ENCODE results near the gene SMIM45.

Gene SMIM45

DNA sequence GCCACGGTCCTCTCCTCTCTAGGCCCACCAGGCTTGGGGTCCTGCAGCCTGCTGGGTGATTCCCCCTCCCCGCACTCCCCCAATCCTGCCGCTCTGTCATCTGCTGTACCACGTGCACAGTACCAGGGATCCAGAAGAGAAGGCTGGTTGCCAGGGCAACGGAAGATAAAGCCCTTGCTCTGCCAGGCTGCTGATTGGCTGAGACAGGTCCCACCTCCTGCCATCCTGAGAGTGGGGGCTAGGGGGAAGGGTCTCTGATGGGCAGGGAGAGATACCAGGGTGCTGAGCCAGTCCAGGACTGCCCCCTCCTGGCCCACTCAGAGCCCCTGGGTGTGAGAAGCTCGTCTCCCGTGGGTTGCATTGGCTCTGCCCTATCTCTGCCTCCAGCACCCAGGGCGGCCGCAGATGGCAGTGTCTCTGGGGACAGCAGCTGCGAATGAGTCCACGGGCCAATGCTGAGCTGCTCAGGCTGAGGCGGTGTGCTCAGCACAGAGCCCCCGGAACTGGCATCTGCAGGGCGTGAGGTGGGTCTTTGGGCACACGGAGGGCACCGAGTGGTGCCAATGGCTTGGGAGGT, at the start of gene SMIM45:
SMIM45 (plus strand) TSS at position 253 of the 577 bp plus-strand sequence.
- no peak for DNase-seq (ENCODE audit: low spot score)

DNA sequence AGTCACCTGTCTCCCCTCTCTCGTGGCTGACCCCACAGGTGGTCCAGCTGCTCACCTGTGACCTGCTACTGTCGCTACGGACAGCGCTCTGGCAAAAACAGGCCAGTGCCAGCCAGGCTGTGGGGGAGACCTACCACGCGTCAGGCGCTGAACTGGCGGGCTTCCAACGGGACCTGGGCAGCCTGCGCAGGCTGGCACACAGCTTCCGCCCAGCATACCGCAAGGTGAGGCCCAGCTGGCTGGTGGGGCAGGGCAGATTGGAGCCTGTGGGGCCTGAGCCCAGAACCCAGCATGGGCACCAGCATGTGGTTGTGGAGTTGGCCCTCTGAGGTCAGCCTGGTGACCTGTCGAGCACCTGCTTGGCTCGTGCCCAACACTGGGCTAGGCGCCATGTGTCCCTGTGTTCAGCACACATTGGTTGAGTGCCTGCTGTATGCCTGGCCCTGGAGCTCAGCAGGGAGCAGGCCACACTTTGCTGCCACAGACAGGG, 49.0 kb upstream of the SMIM45 start:
- no peak for DNase-seq (ENCODE audit: low spot score)

DNA sequence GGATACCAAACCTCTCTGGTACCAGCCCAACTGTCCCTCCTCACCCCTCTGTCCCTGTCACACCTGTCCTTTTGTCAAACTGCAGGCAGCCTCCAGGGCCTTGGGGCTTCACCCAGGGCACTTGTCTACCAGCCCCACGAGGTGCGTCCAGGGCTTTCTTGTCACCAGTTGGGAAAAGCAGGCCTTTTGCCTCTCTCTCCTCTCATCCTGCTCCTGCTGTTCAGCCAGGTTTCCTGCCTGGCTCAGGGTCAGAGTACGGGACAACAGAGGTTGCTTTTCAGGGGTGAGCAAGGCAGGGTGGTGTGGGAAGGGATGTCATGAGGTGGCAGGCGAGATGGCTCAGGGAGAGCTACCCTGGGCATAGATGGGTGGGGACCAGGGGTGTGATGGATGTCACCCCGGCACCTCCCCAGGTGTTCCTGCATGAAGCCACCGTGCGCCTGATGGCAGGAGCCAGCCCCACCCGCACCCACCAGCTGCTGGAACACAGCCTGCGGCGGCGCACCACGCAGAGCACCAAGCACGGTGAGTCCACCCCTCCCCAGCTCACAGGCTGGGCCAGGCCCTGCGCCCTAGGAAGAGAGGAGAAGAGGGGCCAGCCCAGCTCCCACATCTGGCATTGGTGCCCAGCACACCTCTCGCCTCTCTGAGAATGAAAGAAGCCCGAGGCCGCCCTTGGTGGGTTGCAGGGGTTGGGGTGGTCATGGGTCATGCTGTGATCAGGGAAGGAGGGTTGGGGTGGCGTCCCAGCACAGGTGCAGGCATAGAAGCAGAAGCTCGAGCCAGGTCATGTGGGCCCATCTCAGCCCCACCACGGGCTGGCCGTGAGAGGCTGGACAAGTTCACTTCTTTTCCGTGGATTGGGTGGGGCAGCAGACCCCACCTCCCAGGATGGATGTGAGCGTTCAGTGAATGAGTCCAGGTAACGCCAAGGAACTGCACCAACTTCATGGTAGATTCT, 47.2 kb upstream of the SMIM45 start:
- no peak for DNase-seq (ENCODE audit: low spot score)

DNA sequence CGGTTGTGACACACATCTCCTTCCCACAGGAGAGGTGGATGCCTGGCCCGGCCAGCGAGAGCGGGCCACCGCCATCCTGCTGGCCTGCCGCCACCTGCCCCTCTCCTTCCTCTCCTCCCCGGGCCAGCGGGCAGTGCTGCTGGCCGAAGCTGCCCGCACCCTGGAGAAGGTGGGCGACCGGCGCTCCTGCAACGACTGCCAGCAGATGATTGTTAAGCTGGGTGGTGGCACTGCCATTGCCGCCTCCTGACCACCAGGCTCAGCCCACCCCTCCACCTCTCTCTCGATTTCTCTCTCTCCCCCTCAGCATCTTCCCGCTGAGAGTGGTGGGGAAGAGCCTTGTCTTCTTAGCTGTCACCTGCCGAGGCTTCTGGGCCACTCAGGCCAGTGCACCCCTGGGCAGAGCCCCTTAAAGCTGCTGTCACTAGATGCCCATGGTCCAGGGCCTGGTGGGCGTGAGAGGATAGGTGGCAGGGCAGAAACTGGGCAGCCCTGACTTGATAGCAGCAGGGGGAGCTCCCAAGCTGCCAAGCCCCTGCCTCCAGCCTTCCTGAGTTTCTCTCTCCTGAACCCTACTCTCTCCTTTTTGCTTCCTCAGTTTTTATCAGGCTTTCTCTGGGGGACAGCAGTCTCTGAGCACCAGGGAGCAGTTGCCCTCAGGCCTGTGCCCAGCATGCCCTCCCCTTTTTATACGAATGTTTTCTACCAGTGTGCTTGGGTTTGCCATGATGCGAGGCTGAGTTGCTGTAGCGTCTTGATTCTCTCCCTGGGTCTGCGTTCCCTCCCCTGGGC, 46.3 kb upstream of the SMIM45 start:
- no peak for DNase-seq (ENCODE audit: low spot score)

DNA sequence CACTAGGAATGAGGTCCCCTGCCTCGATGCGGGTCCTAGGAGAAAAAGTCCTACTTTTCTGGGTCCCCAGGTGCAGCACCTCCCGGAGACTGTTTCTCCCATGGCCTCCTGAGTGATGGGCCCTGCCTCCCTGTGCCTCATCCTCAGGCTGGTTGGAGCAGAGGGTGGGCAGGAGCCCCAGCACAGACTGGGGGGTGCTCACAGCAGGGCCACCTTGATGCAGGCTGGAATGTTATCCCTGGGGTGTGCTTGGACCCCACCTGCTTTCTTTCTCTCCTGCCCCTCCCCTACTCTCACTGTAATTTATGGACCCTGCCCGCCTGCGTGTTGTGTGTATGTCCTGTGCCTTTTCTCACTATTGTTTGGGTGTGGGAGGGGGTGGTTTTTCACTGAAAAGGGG, 45.1 kb upstream of the SMIM45 start:
- no peak for DNase-seq (ENCODE audit: low spot score)

DNA sequence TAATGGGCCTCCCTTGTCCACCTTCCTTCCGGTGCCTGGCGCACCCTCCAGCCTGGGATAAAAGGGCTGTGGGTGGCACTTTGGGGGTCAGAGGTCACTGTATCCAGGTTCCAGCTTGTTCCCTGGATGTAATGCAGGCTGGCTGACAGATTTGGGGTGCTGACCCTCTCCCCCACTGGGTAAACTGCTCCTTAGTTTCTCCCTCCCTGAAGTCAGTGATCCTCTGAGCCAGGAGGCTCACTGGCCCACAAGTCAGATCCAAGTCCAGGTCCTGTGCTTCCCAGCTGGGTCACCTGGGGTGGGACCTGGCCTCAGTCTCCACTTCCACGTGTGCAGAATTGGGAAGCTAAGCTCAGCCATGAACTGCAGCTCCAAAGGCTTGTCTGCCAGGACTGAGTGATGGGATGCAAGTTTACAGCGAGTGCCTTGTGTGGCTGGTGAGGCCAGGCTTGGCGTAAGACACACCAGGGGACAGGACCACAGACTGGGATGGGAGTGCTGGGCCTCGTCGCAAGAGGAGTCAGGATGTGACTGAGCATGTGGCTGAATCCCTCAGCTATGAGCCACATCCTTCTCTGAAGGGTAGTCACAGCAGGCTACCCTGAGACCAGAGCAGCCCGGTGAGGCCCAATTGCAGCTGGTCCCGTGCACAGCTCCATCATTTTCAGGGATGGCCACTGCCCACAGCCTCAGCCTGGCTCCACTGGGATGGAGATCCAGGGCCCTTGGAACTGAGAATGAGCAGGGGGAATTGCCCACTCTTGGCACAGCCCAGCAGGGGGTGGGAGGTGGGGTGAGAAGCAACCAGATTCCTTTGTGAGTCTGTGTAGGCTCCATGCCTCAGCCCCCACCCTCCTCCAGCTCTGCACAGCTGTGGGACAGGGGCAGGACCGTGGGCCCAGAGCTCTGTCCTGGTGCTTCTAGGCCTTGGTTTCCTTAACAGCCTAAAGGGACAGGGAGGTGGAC, 44.2 kb upstream of the SMIM45 start:
- no peak for DNase-seq (ENCODE audit: low spot score)

DNA sequence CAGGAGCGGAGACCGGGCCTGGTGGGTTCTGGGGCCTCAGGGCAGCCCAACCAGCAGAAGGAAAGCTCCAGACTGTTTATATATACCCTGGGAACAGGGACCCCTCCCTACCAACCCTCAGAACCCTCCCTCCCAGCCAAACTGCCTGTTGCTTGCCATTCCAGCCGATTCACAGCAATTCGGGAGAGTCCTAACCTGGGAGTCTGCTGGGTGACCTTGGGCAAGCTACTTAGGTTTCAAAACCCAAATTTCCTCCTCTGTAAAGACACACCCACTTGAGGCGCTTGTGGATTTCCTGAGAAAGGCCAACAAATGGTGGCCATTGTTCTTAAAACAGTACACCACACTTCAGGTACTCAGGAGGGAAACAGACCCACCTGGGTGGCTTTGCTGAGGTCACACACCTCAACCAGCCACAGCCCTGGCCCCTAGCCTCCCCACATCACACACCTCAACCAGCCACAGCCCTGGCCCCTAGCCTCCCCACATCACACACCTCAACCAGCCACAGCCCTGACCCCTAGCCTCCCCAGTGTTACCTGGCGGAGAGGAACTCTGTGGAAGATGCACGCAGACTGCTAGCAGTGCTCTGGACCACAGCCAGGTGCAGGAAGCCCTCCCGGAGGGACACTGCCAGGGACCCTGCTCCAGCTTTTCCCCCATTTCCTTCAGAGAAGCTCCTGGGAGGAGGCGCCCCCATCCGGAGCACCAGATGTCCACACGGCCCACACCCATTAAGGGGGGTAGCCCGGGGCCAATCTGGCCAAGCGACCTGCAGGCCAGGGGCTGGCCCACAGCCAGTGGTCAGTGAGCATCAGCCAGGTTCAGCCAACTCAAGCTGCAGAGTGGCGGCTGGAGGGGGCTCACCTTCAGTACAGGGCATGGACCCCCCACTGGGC, 43.3 kb upstream of the SMIM45 start:
- DNase-seq (ENCODE audit: low spot score): no peak

DNA sequence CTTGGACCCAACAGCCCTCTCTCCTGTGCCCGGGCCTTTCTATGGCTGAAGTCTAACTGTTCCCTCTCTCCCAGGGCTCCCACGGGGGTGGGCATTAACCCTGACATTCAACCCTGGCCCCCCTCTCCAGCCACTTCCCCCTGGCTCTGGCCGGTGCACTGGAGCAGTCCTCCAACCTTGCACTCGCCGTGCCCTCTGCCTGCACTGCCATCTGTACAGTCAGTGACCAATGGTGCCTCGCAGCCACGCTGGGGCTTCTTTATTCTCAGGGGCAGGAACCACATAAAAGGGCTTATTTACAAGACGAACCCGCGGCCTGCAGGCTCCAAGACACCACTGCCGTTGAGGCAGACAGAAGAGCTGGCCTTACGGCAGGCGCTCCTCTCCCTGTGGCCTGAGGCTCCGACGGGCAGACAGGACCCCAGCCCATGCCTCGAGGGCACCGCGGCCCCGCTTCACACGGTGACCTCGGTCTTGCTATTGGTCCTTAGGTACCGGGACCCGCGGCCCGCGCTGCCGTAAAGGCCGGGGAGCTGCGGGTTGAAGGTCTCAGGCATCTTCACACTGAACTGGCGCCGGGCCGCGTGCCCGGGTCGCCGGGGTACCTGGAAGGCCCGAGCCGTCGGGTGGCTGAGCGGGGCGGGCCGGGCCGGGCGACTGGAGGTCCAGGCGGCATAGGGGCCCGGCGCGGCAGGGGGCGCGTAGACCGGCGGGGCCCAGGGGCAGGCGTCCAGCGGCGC, 42.5 kb upstream of the SMIM45 start:
- DNase-seq (ENCODE audit: low spot score): no peak

DNA sequence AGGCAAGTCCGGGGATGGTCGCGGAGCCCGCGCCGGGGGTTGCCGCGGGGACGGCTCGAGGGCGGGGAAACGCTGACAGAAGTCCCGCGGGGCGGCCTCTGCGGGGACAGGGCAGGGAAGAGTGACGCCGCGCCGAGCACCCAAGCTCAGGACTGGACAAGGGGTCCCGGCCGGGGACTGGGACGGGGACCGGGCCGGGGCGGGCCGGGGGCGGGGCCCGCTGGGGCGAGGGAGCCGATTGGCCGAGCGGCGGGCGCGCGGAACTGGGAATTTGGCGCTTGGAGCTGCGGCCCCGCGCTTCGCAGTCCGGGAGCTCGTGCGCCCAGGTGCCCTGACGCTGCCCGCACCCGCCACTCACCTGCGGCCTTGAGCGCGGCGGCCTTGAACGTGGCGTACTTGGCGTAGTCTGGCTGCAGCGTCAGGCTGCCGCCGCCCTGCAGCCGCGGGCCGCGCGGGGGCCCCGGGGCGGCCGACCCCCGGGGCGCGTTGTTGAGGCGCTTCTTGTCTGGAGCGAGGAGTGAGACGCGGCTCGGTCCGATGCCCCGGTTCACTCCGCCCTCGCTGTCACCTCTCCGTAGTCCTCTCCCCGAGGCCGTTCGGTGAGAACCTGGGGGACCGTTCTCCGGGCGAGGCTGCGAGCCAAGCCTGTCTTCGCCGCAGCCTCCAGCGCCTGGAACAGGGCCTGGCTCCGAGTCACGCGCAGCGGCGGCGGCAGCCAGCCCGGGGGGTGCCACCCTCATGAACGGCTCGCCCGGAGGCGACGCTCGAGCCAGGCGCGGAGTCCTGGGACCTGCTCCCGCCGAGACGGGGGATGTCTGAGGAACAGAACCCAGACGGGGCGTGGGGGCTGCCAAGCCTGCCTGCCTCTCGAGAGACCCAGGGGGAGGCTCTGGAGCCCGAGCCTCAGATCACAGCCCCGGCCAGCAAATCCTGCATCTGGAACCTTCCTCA, 41.6 kb upstream of the SMIM45 start:
- peak; percentile 76 for DNase-seq (ENCODE audit: low spot score)

DNA sequence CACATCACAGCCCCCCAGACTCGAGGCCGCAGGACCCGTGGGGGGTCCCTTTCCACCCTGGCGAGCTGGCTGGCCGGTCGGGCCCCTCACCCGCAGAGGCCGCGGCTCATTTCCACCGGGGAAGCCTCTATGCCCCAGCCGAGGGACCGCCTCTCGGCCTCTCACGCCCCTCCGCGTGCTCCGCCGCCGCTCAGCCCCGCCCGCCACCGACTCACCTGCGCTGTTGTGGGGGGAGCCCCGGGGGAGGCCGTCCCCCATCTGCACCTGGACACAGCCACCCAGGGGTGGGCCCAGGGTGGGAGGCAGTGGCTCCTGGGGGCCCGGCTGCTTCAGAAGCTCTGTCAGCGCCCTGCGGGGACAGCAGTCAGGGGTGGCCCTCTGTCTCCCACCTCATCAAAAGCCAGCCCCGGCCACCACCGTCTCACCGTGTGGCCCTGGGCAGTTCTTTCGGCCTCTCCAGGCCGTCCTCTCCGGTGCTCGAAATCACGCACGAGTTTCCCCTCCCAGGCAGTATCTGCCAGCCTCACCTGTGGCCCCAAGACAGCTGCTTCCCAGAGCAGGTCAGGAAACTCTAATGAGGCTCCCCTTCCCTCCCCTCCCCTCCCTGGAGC, 40.8 kb upstream of the SMIM45 start:
- DNase-seq (ENCODE audit: low spot score): no peak

DNA sequence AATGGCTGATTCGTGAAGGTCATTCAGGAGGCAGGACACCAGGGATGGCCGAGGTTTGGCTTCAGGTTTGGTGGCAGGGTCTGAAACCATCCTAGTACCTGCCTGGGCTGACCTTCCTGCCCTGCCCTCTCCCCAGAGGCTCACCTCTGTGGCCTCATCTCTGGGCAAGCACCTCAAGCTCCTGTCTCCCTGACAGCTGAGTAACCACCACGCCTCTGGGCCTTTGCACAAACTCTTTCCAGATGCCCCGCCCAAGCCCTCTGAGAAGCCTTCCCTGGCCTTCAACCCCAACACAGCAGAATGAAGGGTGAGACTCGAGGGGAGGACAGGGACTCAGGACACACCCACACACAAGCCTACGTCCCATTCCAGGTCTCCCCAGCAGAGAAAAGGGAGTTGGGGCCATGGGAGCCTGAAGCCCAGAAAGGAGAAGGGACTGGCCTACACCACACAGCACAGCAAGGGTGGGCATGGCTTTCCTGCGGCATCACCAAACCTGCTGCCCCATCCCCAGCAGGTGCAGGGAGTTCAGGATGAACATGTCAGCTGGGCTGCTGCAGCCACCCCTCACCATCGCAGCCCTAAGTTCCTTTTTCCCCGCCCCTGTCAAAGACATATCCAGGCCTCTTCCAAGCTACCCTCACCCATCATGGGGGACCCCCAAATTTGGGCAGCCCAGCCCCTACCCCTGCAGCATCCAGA, 39.5 kb upstream of the SMIM45 start:
- DNase-seq (ENCODE audit: low spot score): no peak

DNA sequence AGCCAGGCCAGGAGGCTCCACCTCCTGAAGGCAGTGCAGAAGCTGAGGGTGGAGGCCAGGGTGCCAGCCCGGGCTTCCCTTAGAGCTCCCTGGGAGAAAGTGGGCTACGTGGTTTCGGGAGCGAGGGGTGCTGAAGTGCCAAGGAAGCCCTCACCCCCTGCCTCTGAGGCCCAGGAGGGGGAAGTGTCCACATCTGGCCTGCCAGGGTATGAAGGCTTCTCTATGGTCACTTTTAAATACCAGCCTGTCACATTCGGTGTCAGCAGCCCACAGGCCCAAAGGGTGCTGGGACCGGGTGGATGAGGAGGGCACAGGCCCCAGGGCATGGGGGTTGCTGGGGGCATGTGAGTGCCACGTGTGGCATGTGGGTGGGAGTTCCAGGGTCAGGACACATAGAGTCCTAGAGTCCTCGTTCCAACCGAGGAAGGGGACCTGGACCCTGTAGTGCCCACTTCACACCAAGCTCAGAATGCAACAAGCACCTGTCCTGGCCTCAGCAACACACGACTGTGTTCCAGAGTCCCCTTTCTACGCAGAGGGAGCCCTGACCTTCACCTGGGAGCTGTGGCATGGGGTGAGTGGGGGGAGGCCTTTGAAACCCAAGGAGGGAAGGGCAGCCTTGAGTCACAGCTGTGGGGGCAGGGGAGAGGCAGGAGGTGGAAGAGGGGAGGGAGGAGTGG, 38.8 kb upstream of the SMIM45 start:
- no peak for DNase-seq (ENCODE audit: low spot score)

DNA sequence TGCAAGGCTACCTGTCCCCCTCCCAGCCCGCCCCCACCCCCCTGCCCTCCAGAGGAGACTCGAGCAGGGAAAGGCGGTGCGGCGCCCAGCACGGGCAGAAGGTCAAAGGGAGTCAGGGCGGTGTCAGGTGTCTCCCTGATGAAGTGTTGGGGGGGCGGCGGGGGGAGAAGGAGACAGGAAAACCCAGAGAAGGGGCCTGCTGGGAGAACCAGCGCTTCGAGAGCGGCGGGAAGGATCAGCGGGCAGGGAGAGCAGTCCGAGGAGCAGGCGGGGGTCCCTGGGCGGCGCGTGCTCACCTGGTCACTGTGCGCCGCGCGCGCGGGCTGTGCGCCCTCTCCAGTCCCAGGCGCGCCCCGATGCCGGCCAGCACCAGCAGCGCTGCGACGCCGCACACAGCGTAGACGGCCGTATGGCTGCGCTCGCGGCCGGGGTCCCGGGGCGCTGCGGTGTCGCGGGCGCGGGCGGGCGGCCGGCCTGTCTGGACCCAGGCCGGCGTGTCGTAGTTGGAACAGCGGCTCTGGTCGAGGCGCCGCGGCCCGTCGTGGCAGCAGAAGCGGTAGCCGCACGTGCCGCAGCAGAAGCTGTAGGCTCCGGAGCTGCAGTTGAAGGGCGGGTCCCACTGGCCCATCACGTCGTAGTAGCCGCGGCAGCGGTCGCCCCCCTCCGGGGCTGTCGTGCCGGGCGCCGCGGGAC, 38.0 kb upstream of the SMIM45 start:
- DNase-seq (ENCODE audit: low spot score): no peak

DNA sequence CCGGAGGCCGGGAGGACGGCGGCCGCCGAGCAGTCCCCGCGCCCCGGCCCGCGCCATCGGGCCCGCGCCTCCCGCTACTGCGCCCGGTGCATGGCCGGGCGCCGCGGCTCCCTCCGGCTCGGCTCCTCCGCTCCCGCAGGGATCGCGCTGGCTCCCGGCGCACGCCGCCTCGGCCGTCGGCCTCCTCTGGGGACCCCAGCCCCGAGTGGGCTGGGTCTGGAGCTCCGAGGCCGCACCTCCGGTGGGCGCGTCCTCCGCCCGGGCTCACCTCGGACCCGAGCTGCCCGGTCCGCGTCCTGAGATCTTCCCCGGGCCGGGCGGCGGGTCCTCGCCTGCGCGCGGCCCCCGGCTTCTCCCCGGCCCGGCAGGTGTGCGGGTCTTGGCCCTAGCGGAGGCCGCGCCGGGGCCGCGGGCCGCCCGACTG, 37.3 kb upstream of the SMIM45 start:
- DNase-seq (ENCODE audit: low spot score): no peak

DNA sequence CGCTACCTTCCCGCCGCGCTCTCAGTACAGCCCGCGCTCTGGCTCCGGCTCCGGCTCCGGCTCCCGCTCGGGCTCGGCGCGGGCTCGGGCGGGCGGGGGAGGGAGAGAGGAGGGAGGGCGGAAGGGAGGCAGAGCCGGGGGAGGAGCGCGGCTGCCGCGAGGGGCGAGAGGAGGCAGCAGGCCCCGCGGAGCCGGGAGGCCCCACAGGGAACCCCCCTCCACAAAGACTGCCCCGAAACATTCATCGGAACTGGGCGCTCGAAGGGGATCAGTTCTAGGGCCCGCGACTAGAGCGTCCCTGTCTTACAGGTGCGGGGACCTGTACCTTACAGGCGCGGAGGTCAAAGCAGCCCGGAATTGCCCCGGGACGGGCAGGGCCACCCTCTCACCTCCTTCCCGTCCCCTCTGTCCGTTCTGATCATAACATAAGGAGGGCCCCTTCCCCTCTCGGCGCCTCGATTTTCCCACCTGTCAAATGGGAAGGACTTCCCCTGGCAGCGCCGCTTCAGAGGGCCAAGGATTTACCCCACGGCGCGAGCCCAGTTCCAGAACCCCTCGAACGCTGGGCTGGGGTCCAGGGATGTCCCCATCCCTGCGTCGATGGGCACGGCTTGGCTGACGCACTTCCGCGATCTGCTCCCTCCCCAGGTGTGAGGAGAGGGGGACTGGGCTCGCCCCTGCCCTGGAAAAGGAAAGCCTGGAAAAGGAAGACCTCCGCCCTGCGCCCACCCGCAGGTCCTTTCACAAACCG, 36.7 kb upstream of the SMIM45 start, which contains the start of gene SHISA8:
SHISA8 (minus strand) TSS at position 40 of the 751 bp plus-strand sequence. CDS start 407 bp downstream, outside the sequence.
- DNase-seq (ENCODE audit: low spot score): peak; percentile 77

All from AG20443 (cell line).